H1 (cell line): ENCODE results near the gene MYO16. TPM values are rescaled to one million over a fixed set of nuclear protein-coding genes. Genes with fewer than 3 reads are reported as not detected.

ENCODE experiments used
- CTCF ChIA-PET: fragments of 300-600 bp; sonication (Branson Sonifier 250); formaldehyde crosslinking; loops from one replicate; lab custom pipeline; 2021; ENCODE audit not compliant: partially characterized antibody; lab: Charles Lee
- POLR2A ChIA-PET: fragments of 300-600 bp; sonication (Branson Sonifier 250); formaldehyde crosslinking; loops from one replicate; lab custom pipeline; 2021; ENCODE audit warnings: inconsistent platforms; ENCODE audit not compliant: partially characterized antibody; lab: Charles Lee
- DNase-seq, 2 experiments: peaks; one replicate each; pipeline versions ENCODE4 v3.0.0 to v3.0.0-alpha.2; 2010 to 2022; ENCODE audit warnings: low spot score in 2 of 2, low read depth in 1 of 2, mixed read lengths in 1 of 2
- FAIRE-seq: peaks from 2 replicates; lab custom pipeline; 2011; peaks lifted over from hg19 to GRCh38; lab: Jason Lieb, UNC
- H2AFZ ChIP-seq: 2 replicates; pipeline ENCODE4 v1.8.1; 2012; ENCODE audit warnings: low read length, inconsistent platforms
- H2AK5ac ChIP-seq: 2 replicates; pipeline ENCODE4 v1.6.1; 2013; ENCODE audit warnings: low read depth, low read length
- H2BK120ac ChIP-seq: replicated peaks from 2 replicates; pipeline ENCODE3; 2013; ENCODE audit warnings: low read depth, low read length, inconsistent platforms
- H2BK12ac ChIP-seq: 2 replicates; pipeline ENCODE4 v1.6.1; 2013; ENCODE audit warnings: low read depth, low read length
- H2BK15ac ChIP-seq: 2 replicates; pipeline ENCODE4 v1.6.1; 2013; ENCODE audit warnings: low read length
- H2BK20ac ChIP-seq: 2 replicates; pipeline ENCODE4 v1.6.1; 2013; ENCODE audit warnings: low read length
- H2BK5ac ChIP-seq: 2 replicates; pipeline ENCODE4 v1.6.1; 2013; ENCODE audit warnings: low read depth, low read length
- H3K14ac ChIP-seq: 2 replicates; pipeline ENCODE4 v1.6.1; 2013; ENCODE audit warnings: inconsistent platforms; ENCODE audit not compliant: insufficient read length
- H3K18ac ChIP-seq: 2 replicates; pipeline ENCODE4 v1.6.1; 2013; ENCODE audit warnings: low read length; ENCODE audit errors: extremely low read depth
- H3K23ac ChIP-seq: 2 replicates; pipeline ENCODE4 v1.6.1; 2013; ENCODE audit warnings: inconsistent platforms; ENCODE audit not compliant: insufficient read length
- H3K23me2 ChIP-seq: 2 replicates; pipeline ENCODE4 v1.6.1; 2013; ENCODE audit warnings: low read depth, low read length
- H3K27ac ChIP-seq: 2 replicates; pipeline ENCODE4 v1.6.1; 2011; ENCODE audit warnings: low read depth, low read length, inconsistent platforms
- H3K27me3 ChIP-seq, 4 experiments: replicated peaks in 1 of 4; 1 replicate in 1 of 4; 2 replicates in 3 of 4; pipeline versions ENCODE4 v1.6.1 to v1.8.1; 2011 to 2013; ENCODE audit warnings: low read length in 3 of 4, mild to moderate bottlenecking in 3 of 4, inconsistent platforms in 2 of 4, mixed read lengths in 2 of 4, moderate library complexity in 1 of 4; ENCODE audit not compliant: control insufficient read depth in 3 of 4, insufficient read depth in 3 of 4; ENCODE audit errors: extremely low read depth in 1 of 4
- H3K36me3 ChIP-seq, 4 experiments: 2 replicates each; pipeline versions ENCODE4 v1.6.1 to v1.8.1; 2011 to 2013; ENCODE audit warnings: mild to moderate bottlenecking in 4 of 4, low read length in 3 of 4, moderate library complexity in 2 of 4, control low read depth in 1 of 4, inconsistent platforms in 1 of 4; ENCODE audit not compliant: insufficient read depth in 4 of 4, control insufficient read depth in 2 of 4
- H3K4ac ChIP-seq: replicated peaks from 2 replicates; pipeline ENCODE3; 2013; ENCODE audit warnings: low read length, low read depth, mixed read lengths, inconsistent platforms; ENCODE audit not compliant: insufficient read length
- H3K4me1 ChIP-seq, 4 experiments: replicated peaks in 1 of 4; 1 replicate in 1 of 4; 2 replicates in 3 of 4; pipeline versions ENCODE4 v1.6.1 to v1.8.1; 2011 to 2013; ENCODE audit warnings: low read length in 3 of 4, inconsistent platforms in 2 of 4, mixed read lengths in 1 of 4; ENCODE audit not compliant: insufficient read depth in 4 of 4, control insufficient read depth in 3 of 4
- H3K4me2 ChIP-seq, 2 experiments: 2 replicates each; pipeline versions ENCODE4 v1.6.1 to v1.8.1; 2011 to 2013; ENCODE audit warnings: low read depth in 2 of 2, low read length in 2 of 2, control low read depth in 1 of 2, inconsistent platforms in 1 of 2, mild to moderate bottlenecking in 1 of 2; ENCODE audit not compliant: insufficient read depth in 1 of 2
- H3K4me3 ChIP-seq, 4 experiments: fragments of 200-600, 300-600 bp in 1 of 4; sonication (generic), shearing (Covaris generic), sonication (Bioruptor Twin) in 1 of 4; 2 replicates each; pipeline versions ENCODE4 v1.5.1 to v1.8.1; 2011 to 2016; ENCODE audit warnings: low read length in 4 of 4, low read depth in 3 of 4, control low read depth in 2 of 4, inconsistent platforms in 2 of 4, mild to moderate bottlenecking in 2 of 4, mixed read lengths in 1 of 4, moderate library complexity in 1 of 4; ENCODE audit not compliant: insufficient read depth in 2 of 4; ENCODE audit errors: extremely low read depth in 1 of 4
- H3K56ac ChIP-seq: replicated peaks from 2 replicates; pipeline ENCODE3; 2013; ENCODE audit warnings: low read depth, mild to moderate bottlenecking, mixed read lengths, low read length, inconsistent platforms; ENCODE audit not compliant: insufficient read length
- H3K79me1 ChIP-seq: 2 replicates; pipeline ENCODE4 v1.6.1; 2013; ENCODE audit warnings: low read depth, low read length, control low read depth
- H3K79me2 ChIP-seq, 2 experiments: 2 replicates each; pipeline versions ENCODE4 v1.6.1 to v1.8.1; 2012 to 2013; ENCODE audit warnings: low read length in 2 of 2, mild to moderate bottlenecking in 2 of 2, inconsistent platforms in 1 of 2; ENCODE audit not compliant: insufficient read depth in 2 of 2, control insufficient read depth in 1 of 2
- H3K9ac ChIP-seq, 4 experiments: replicated peaks in 1 of 4; 1 replicate in 1 of 4; 2 replicates in 3 of 4; pipeline versions ENCODE4 v1.6.1 to v1.8.1; 2011 to 2013; ENCODE audit warnings: low read depth in 3 of 4, low read length in 3 of 4, control low read depth in 2 of 4, mild to moderate bottlenecking in 2 of 4, moderate library complexity in 2 of 4, inconsistent platforms in 1 of 4; ENCODE audit errors: extremely low read depth in 1 of 4
- H3K9me3 ChIP-seq, 2 experiments: 2 replicates each; pipeline versions ENCODE4 v1.6.1 to v1.8.1; 2012 to 2013; ENCODE audit warnings: mild to moderate bottlenecking in 2 of 2, moderate library complexity in 2 of 2, control low read depth in 1 of 2, inconsistent platforms in 1 of 2, low read depth in 1 of 2, low read length in 1 of 2, mixed read lengths in 1 of 2; ENCODE audit not compliant: insufficient read depth in 2 of 2
- H4K20me1 ChIP-seq, 2 experiments: replicated peaks in 1 of 2; 2 replicates each; pipeline versions ENCODE3 to v1.8.1; 2011 to 2013; ENCODE audit warnings: inconsistent platforms in 2 of 2, low read length in 2 of 2, mild to moderate bottlenecking in 1 of 2; ENCODE audit not compliant: insufficient read depth in 2 of 2, control insufficient read depth in 1 of 2
- H4K5ac ChIP-seq: 2 replicates; pipeline ENCODE4 v1.6.1; 2013; ENCODE audit warnings: low read length, low read depth, mixed read lengths, inconsistent platforms; ENCODE audit not compliant: insufficient read length
- H4K8ac ChIP-seq: 2 replicates; pipeline ENCODE4 v1.8.0; 2013; ENCODE audit warnings: mild to moderate bottlenecking, moderate library complexity, low read length, inconsistent platforms; ENCODE audit not compliant: insufficient read depth; ENCODE audit errors: extremely low read depth
- H4K91ac ChIP-seq: replicated peaks from 2 replicates; pipeline ENCODE3; 2013; ENCODE audit warnings: low read length, mixed read lengths, inconsistent platforms; ENCODE audit not compliant: insufficient read length
- CHD1 ChIP-seq: IDR thresholded peaks from 2 replicates; pipeline ENCODE4 v1.6.1; 2012; ENCODE audit warnings: low read depth, low read length, improper control_type of control experiment
- CHD2 ChIP-seq: IDR thresholded peaks from 2 replicates; pipeline ENCODE4 v1.6.1; 2012; ENCODE audit warnings: low read length, improper control_type of control experiment
- EZH2 ChIP-seq: fragments of 200-600 bp; sonication (generic); IDR thresholded peaks from 2 replicates; pipeline ENCODE4 v1.7.1; 2012; ENCODE audit warnings: low read depth, mild to moderate bottlenecking, moderate library complexity, low read length, inconsistent platforms; ENCODE audit not compliant: severe bottlenecking
- KDM4A ChIP-seq: IDR thresholded peaks from one replicate; pipeline ENCODE4 v1.7.1; 2012; ENCODE audit warnings: low read depth, mild to moderate bottlenecking, moderate library complexity, low read length, inconsistent platforms; ENCODE audit not compliant: severe bottlenecking
- RNF2 ChIP-seq: fragments of 200-900, 300-1000 bp; sonication (generic); IDR thresholded peaks from 2 replicates; pipeline ENCODE4 v1.7.1; 2016; ENCODE audit warnings: borderline replicate concordance, low read depth, mild to moderate bottlenecking, antibody characterized with exemption, low read length; ENCODE audit not compliant: poor library complexity, severe bottlenecking; ENCODE audit errors: missing control alignments
- WGBS, 2 experiments: shearing (Covaris generic) in 1 of 2; methylation state at CpG; one replicate each; pipeline versions ENCODE4 v1.1.6 to v1.1.7; 2013 to 2015; ENCODE audit warnings: low lambda C conversion rate in 2 of 2, mixed read lengths in 2 of 2, inconsistent platforms in 1 of 2, low coverage in 1 of 2, missing lambda C conversion rate in 1 of 2; ENCODE audit not compliant: insufficient replicate concordance in 2 of 2, insufficient coverage in 1 of 2, insufficient read length in 1 of 2; ENCODE audit errors: extremely low coverage in 1 of 2, missing lambda C conversion rate in 1 of 2; 5-methylcytosine and 5-hydroxymethylcytosine counted together
- polyA plus RNA-seq, 7 experiments: library from polyadenylated mRNA; depleted of rRNA in 3 of 7; stranded (reverse) in 5 of 7; unstranded in 2 of 7; fragments of >200 nt in 5 of 7; fragments of 200-250 nt in 2 of 7; gene quantifications; 1 replicate in 5 of 7; 2 replicates in 1 of 7; 4 replicates in 1 of 7; pipeline versions ENCODE4 v1.2.1 to v1.2.3, GENCODE V29; 2011 to 2013; ENCODE audit warnings: missing spikeins in 2 of 7, mixed read lengths in 2 of 7
- total RNA-seq: library from RNA; stranded (reverse); fragmentation: NEBNext Ultra II Directional; extraction: Animal tissue kit (Norgen Biotek cat#: 25700); gene quantifications from 2 replicates; pipeline ENCODE4 v1.2.1, GENCODE V29; 2021

The MYO16 gene
- total and polyA plus RNA-seq, 2 of the 8 experiments (the other 6 are each of a cell fraction or from before 2014, with no cell fraction given), result 0.02 to 0.22 TPM

- H2AFZ ChIP-seq, result no peak overlapping the region
- 88% methylated on average over 4 of the region's 4 CpGs; no CpG with 5 or more reads in 1 of the 2 experiments for WGBS, 2 experiments
- no peak overlapping the region for H3K4me3 ChIP-seq
- FAIRE-seq (no peak), DNase-seq (no peak)
- no peak overlapping the region for H3K27ac ChIP-seq
- H3K14ac ChIP-seq, result no peak overlapping the region
- H3K4me1 ChIP-seq, result peaks cover 0 to 5% (median 1%) of the 10 kb centered on the region in 4 experiments; a peak in 1 of 7 replicates
- no peak overlapping the region for H3K4ac ChIP-seq
- no peaks in the 10 kb centered on the region for H3K9me3 ChIP-seq
- H2BK5ac ChIP-seq, result no peak overlapping the region
- no peaks in the 10 kb centered on the region for H3K79me2 ChIP-seq
- no peak overlapping the region for H4K8ac ChIP-seq
- no peak overlapping the region for H3K18ac ChIP-seq
- H3K23me2 ChIP-seq, result peaks cover 2% of the 10 kb centered on the region; the same call in 1 of the 2 replicates
- no peak overlapping the region for H3K9ac ChIP-seq
- H2BK20ac ChIP-seq, result no peak overlapping the region
- no peak overlapping the region for H2BK120ac ChIP-seq
- no peaks in the 10 kb centered on the region for H3K36me3 ChIP-seq
- no peak overlapping the region for H2AK5ac ChIP-seq
- H4K91ac ChIP-seq, result no peak overlapping the region
- no peak overlapping the region for H3K23ac ChIP-seq
- H3K4me2 ChIP-seq, result no peak overlapping the region
- no peak overlapping the region for H2BK15ac ChIP-seq
- ChIA-PET CTCF (no interaction called here), POLR2A (no interaction called here)
- no peak overlapping the region for H4K5ac ChIP-seq
- H3K56ac ChIP-seq, result no peak overlapping the region
- no peak overlapping the region for H2BK12ac ChIP-seq
- no peaks in the 10 kb centered on the region for H4K20me1 ChIP-seq
- no peaks in the 10 kb centered on the region for H3K27me3 ChIP-seq
- no peaks in the 10 kb centered on the region for H3K79me1 ChIP-seq
- TF ChIP-seq CHD2 (no peak), EZH2 (no peak), KDM4A (no peak), RNF2 (no peak), CHD1 (no peak)
Observed at GRCh38 chr13:109009756-109010155, 380.3 kb downstream of the MYO16 start.
